Esophagus muscularis mucosa (tissue), 3 donors: ENCODE results near the gene CCM2L.

Experiments
- POLR2A ChIP-seq: fragments of 450-650 bp; IDR thresholded peaks from one replicate; pipeline ENCODE4 v1.6.1; 2017; ENCODE audit warnings: antibody characterized with exemption, moderate library complexity, mild to moderate bottlenecking, low read depth
- TF ChIP-seq, protein P1 (sequence below), 3 experiments: fragments of 200-600 bp in 2 of 3; fragments of 450-650 bp in 1 of 3; sonication (generic) in 2 of 3; IDR thresholded peaks; one replicate each; pipeline ENCODE4 v1.5.1; 2017 to 2019; ENCODE audit warnings: antibody characterized with exemption in 3 of 3, mild to moderate bottlenecking in 2 of 3, moderate library complexity in 1 of 3

GRCh38 chr20:31979713-31980426, 30.4 kb upstream of the CCM2L start:
- TF ChIP-seq POLR2A: no peak
- TF ChIP-seq, protein P1, sequence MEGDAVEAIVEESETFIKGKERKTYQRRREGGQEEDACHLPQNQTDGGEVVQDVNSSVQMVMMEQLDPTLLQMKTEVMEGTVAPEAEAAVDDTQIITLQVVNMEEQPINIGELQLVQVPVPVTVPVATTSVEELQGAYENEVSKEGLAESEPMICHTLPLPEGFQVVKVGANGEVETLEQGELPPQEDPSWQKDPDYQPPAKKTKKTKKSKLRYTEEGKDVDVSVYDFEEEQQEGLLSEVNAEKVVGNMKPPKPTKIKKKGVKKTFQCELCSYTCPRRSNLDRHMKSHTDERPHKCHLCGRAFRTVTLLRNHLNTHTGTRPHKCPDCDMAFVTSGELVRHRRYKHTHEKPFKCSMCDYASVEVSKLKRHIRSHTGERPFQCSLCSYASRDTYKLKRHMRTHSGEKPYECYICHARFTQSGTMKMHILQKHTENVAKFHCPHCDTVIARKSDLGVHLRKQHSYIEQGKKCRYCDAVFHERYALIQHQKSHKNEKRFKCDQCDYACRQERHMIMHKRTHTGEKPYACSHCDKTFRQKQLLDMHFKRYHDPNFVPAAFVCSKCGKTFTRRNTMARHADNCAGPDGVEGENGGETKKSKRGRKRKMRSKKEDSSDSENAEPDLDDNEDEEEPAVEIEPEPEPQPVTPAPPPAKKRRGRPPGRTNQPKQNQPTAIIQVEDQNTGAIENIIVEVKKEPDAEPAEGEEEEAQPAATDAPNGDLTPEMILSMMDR (IDR thresholded peaks at IDR 0.05): no peak
